ENCODE data around the gene MBNL2. TPM values are rescaled to one million over a fixed set of nuclear protein-coding genes. Genes with fewer than 3 reads are reported as not detected.

MBNL2 gene
- total and polyA plus RNA-seq, 2 experiments from 2014 or later: 0.55 to 3.2 TPM

- Histone ChIP-seq H3F3A (replicated peaks; ENCODE audit: low read depth) (no peaks in the 10 kb centered on the region), H3K4me3 (no peak overlapping the region), H3K27ac (ENCODE audit: low read depth) (no peak overlapping the region), H3K4me1 (ENCODE audit: insufficient read depth) (peaks cover 4% of the 10 kb centered on the region; the same call in 1 of the 2 replicates), H3K4me2 (no peak overlapping the region), H3K79me2 (replicated peaks; ENCODE audit: insufficient read depth) (no peaks in the 10 kb centered on the region), H3K27me3 (ENCODE audit: insufficient read depth) (no peaks in the 10 kb centered on the region), H3K36me3 (ENCODE audit: insufficient read depth) (no peaks in the 10 kb centered on the region), H3K9me2 (ENCODE audit: insufficient read depth) (no peaks in the 10 kb centered on the region), H2AFZ (no peak overlapping the region), H4K20me1 (replicated peaks; ENCODE audit: insufficient read depth) (no peaks in the 10 kb centered on the region)
- ATAC-seq: no peak
- Mint-ChIP-seq H3K27me3 (ENCODE audit: insufficient read depth, low read depth, poor library complexity) (no peaks in the 10 kb centered on the region), H3K27ac (no peak overlapping the region), H3K36me3 (ENCODE audit: low read depth) (no peaks in the 10 kb centered on the region), H3K4me1 (no peaks in the 10 kb centered on the region), H3K9me3 (no peaks in the 10 kb centered on the region), H3K4me3 (no peak overlapping the region)
- TF ChIP-seq CREB1 (CRISPR knock-in tag; IDR thresholded peaks at IDR 0.05; ENCODE audit: low read depth): no peak
- no peak for TF ChIP-seq ZNF114 (CRISPR knock-in tag; IDR thresholded peaks at IDR 0.05)
- TF ChIP-seq JUNB (IDR thresholded peaks at IDR 0.05; ENCODE audit: unreplicated experiment): no peak
- TF ChIP-seq EZH2phosphoT487 (IDR thresholded peaks at IDR 0.05; ENCODE audit: unreplicated experiment): no peak
- no peak for TF ChIP-seq ETS1 (IDR thresholded peaks at IDR 0.05)
- no peak for TF ChIP-seq CTCF (conservative IDR thresholded peaks at IDR 0.05; ENCODE audit: low read depth in 2 of 2)
- no peak for TF ChIP-seq STAT1 (IDR thresholded peaks at IDR 0.05; ENCODE audit: unreplicated experiment)
- no peak for TF ChIP-seq REST (IDR thresholded peaks at IDR 0.05; ENCODE audit: unreplicated experiment)
- TF ChIP-seq EZH2 (IDR thresholded peaks at IDR 0.05; ENCODE audit: low read depth, unreplicated experiment): no peak
- TF ChIP-seq ZNF331 (CRISPR knock-in tag; IDR thresholded peaks at IDR 0.05; ENCODE audit: low read depth): no peak
- TF ChIP-seq ZNF462 (CRISPR knock-in tag; IDR thresholded peaks at IDR 0.05): no peak
- TF ChIP-seq POLR2AphosphoS5 (IDR thresholded peaks at IDR 0.05; ENCODE audit: low read depth): no peak
- no peak for TF ChIP-seq NANOG (IDR thresholded peaks at IDR 0.05; ENCODE audit: borderline replicate concordance)
- DNase-seq (ENCODE audit: low spot score): no peak
Observed at GRCh38 chr13:97394542-97394941, 172.4 kb downstream of the MBNL2 start.
